K562 (cell line): Measurements from ENCODE around the gene ODF2. TPM values are rescaled to one million over a fixed set of nuclear protein-coding genes. Genes with fewer than 3 reads are reported as not detected.
A peak's percentile ranks its signal among the peaks of the same experiment; 100 is the strongest.

Source experiments
- AFF1 ChIP-seq, 2 experiments: fragments of 450-650 bp; IDR thresholded peaks; 2 replicates each; pipeline ENCODE4 v1.6.1; 2018; ENCODE audit warnings: mild to moderate bottlenecking in 2 of 2, low read depth in 1 of 2; ENCODE audit not compliant: partially characterized antibody in 2 of 2
- BRCA1 ChIP-seq, 2 experiments: fragments of 450-650 bp in 1 of 2; sonication (generic) in 1 of 2; formaldehyde crosslinking in 1 of 2; IDR thresholded peaks; 2 replicates each; pipeline versions ENCODE4 v1.5.0 to v1.6.1; 2017 to 2020; ENCODE audit warnings: mild to moderate bottlenecking in 1 of 2, missing genetic modification reagents in 1 of 2
- CCNT2 ChIP-seq: IDR thresholded peaks from 2 replicates; pipeline ENCODE4 v1.6.1; 2011; ENCODE audit warnings: borderline replicate concordance, low read depth, mild to moderate bottlenecking, moderate library complexity, mixed read lengths, low read length; ENCODE audit not compliant: insufficient read length; ENCODE audit errors: extremely low read depth
- CTBP1 ChIP-seq: fragments of 450-650 bp; IDR thresholded peaks from 2 replicates; pipeline ENCODE4 v1.6.1; 2016; ENCODE audit warnings: borderline replicate concordance
- DEAF1 ChIP-seq: fragments of 450-650 bp; formaldehyde crosslinking; IDR thresholded peaks from 2 replicates; pipeline ENCODE4 v1.4.0; 2020; ENCODE audit warnings: mild to moderate bottlenecking, moderate library complexity
- EP300 ChIP-seq: IDR thresholded peaks from 2 replicates; pipeline ENCODE4 v1.6.1; 2012; ENCODE audit warnings: low read length, improper control_type of control experiment
- FIP1L1 ChIP-seq: fragments of 200-400 bp; formaldehyde crosslinking; IDR thresholded peaks from 2 replicates; pipeline ENCODE4 v1.6.1; 2018; ENCODE audit warnings: mild to moderate bottlenecking, low read depth, low read length; ENCODE audit not compliant: poor library complexity, severe bottlenecking
- FOSL1 ChIP-seq: fragments of 200-800 bp; sonication (Bioruptor generic); conservative IDR thresholded peaks from 2 replicates; pipeline ENCODE4 v1.6.1; 2016; ENCODE audit warnings: missing genetic modification characterization, missing compliant biosample characterization
- IRF2 ChIP-seq: sonication (generic); formaldehyde crosslinking; IDR thresholded peaks from 2 replicates; pipeline ENCODE4 v1.8.1; 2022; ENCODE audit warnings: mild to moderate bottlenecking, missing genetic modification reagents
- KLF6 ChIP-seq: fragments of 250-450 bp; sonication (Bioruptor Pico); IDR thresholded peaks from 2 replicates; pipeline ENCODE4 v1.4.0; 2020; ENCODE audit warnings: mild to moderate bottlenecking, moderate library complexity, borderline replicate concordance
- MTA1 ChIP-seq: fragments of 450-650 bp; IDR thresholded peaks from 2 replicates; pipeline ENCODE4 v1.6.1; 2017; ENCODE audit warnings: borderline replicate concordance
- NFE2L1 ChIP-seq: fragments of 450-650 bp; IDR thresholded peaks from 2 replicates; pipeline ENCODE4 v1.6.1; 2016; ENCODE audit warnings: missing genetic modification characterization, low read depth, mild to moderate bottlenecking, missing compliant biosample characterization, moderate library complexity, borderline replicate concordance
- PCBP1 ChIP-seq: fragments of 200-400 bp; formaldehyde crosslinking; IDR thresholded peaks from 2 replicates; pipeline ENCODE4 v1.6.1; 2018; ENCODE audit warnings: mild to moderate bottlenecking, low read depth, low read length; ENCODE audit not compliant: poor library complexity, severe bottlenecking
- RAD51 ChIP-seq: fragments of 450-650 bp; IDR thresholded peaks from 2 replicates; pipeline ENCODE4 v1.7.1; 2016; ENCODE audit warnings: low read depth, mild to moderate bottlenecking, borderline replicate concordance
- RBM34 ChIP-seq: fragments of 200-400 bp; formaldehyde crosslinking; IDR thresholded peaks from 2 replicates; pipeline ENCODE4 v1.6.1; 2018; ENCODE audit warnings: low read length, borderline replicate concordance; ENCODE audit not compliant: insufficient read depth
- RFX7 ChIP-seq: fragments of 250-450 bp; sonication (Bioruptor Pico); IDR thresholded peaks from 2 replicates; pipeline ENCODE4 v1.5.1; 2021; ENCODE audit warnings: mild to moderate bottlenecking
- SRSF1 ChIP-seq: fragments of 200-400 bp; formaldehyde crosslinking; IDR thresholded peaks from 2 replicates; pipeline ENCODE4 v1.6.1; 2017; ENCODE audit warnings: mild to moderate bottlenecking, low read depth, low read length, moderate library complexity
- STAG1 ChIP-seq: sonication (generic); formaldehyde crosslinking; IDR thresholded peaks from 2 replicates; pipeline ENCODE4 v1.5.0; 2020; ENCODE audit warnings: missing genetic modification reagents, borderline replicate concordance
- TCF3 ChIP-seq: sonication (generic); formaldehyde crosslinking; IDR thresholded peaks from 2 replicates; pipeline ENCODE4 v1.4.0; 2020; ENCODE audit warnings: mild to moderate bottlenecking, missing genetic modification reagents
- USF1 ChIP-seq: sonication (generic); formaldehyde crosslinking; IDR thresholded peaks from 2 replicates; pipeline ENCODE4 v1.9.0; 2022; ENCODE audit warnings: mild to moderate bottlenecking, missing genetic modification reagents
- XRCC5 ChIP-seq: fragments of 200-400 bp; formaldehyde crosslinking; IDR thresholded peaks from 2 replicates; pipeline ENCODE4 v1.6.1; 2017; ENCODE audit warnings: low read depth, mild to moderate bottlenecking, low read length
- ZNF507 ChIP-seq: conservative IDR thresholded peaks from 2 replicates; pipeline ENCODE4 v1.6.1; 2017; ENCODE audit warnings: missing genetic modification characterization, missing compliant biosample characterization
- polyA plus RNA-seq, 8 experiments: library from polyadenylated mRNA; depleted of rRNA in 4 of 8; stranded (reverse) in 5 of 8; unstranded in 3 of 8; fragments of >200 nt; fragmentation: Nextera tagmentation in 2 of 8; fragmentation: Illumina TruSeq in 1 of 8; extraction: Ambion mirVana in 2 of 8; extraction: Trizol in 1 of 8; gene quantifications; 2 replicates each; pipeline versions ENCODE4 v1.2.1 to v1.2.3, GENCODE V29; 2011 to 2014; ENCODE audit warnings: inconsistent platforms in 1 of 8, missing spikeins in 1 of 8
- total RNA-seq, 7 experiments: library from RNA; depleted of rRNA in 6 of 7; stranded (reverse); fragments of >200 nt in 6 of 7; fragmentation: Illumina TruSeq in 2 of 7; extraction: Trizol in 2 of 7; gene quantifications; 2 replicates each; pipeline versions ENCODE4 v1.2.1 to v1.2.3, GENCODE V29; 2011 to 2021; ENCODE audit warnings: low replicate concordance in 1 of 7

Gene ODF2
- total and polyA plus RNA-seq, 9 of the 15 experiments (the other 6 are each of a cell fraction or from before 2014, with no cell fraction given), result 16.5 to 83.2 (median 69.7) TPM

- TF ChIP-seq AFF1 (IDR thresholded peaks at IDR 0.05; ENCODE audit: low read depth in 1 of 2, partially characterized antibody in 2 of 2) (no peak), RBM34 (no peak), MTA1 (no peak), IRF2 (CRISPR knock-in tag) (no peak), SRSF1 (no peak), USF1 (CRISPR knock-in tag) (no peak), RAD51 (no peak), BRCA1 (IDR thresholded peaks at IDR 0.05) (no peak), BRCA1 (CRISPR knock-in tag; IDR thresholded peaks at IDR 0.05) (no peak), DEAF1 (CRISPR knock-in tag) (peak; percentile 74), FOSL1 (tag) (no peak), ZNF507 (tag) (no peak), FIP1L1 (no peak), RFX7 (CRISPR knock-in tag) (no peak), XRCC5 (no peak; the same call in 1 of the 2 replicates), CTBP1 (peak; percentile 23; the same call in 1 of the 2 replicates), NFE2L1 (tag) (no peak), PCBP1 (no peak), TCF3 (no peak), KLF6 (CRISPR knock-in tag) (no peak), STAG1 (CRISPR knock-in tag) (peak; percentile 64; the same call in 1 of the 2 replicates), EP300 (no peak), CCNT2 (no peak)
These were observed 43.6 kb upstream of the ODF2 start (continued) for GRCh38 chr9:128412120-128412790.
